GM21737 (cell line): ENCODE results near the gene IPCEF1.
"Not testable (repeated sequence)": the region's sequence is repeated elsewhere in the genome, so short reads cannot be mapped to it uniquely, and the experiment has no call there.

Experiments used
- ATAC-seq: cut with Tn5 transposase; IDR thresholded peaks from one replicate; pipeline ENCODE4 v1.9.1; 2021; ENCODE audit warnings: mild to moderate bottlenecking, moderate library complexity; ENCODE audit not compliant: unreplicated experiment

Gene IPCEF1

DNA sequence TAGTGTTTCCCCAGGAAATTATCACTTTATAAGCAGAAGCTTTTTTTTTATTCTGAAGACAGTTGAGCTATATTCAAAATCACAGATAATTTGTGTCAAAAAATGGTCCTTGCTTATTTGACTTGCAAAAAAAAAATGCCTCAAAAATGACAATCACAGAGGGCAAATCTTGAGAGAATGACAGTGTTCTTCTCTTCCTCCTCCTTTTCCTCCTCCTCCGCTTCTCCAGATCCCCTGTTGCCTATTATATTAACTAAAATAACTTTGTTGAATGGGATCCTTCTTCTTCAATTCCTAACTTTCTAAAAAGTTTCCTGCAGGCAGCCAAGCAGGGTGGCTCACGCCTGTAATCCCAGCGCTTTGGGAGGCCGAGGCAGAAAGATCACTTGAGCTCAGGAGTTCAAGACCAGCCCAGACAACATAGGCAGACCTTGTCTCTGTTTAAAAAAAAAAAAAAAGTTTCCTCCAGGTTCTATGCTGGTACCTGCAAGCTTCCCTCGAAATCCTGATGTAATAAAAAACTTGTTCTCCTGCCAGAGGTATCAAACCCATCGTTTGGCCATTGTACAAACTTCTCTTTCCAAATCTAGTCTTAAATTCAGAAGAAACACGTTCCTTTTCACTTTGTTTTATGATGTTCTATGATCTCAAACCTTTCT is 128.6 kb downstream of the IPCEF1 start:
- ATAC-seq: no peak

DNA sequence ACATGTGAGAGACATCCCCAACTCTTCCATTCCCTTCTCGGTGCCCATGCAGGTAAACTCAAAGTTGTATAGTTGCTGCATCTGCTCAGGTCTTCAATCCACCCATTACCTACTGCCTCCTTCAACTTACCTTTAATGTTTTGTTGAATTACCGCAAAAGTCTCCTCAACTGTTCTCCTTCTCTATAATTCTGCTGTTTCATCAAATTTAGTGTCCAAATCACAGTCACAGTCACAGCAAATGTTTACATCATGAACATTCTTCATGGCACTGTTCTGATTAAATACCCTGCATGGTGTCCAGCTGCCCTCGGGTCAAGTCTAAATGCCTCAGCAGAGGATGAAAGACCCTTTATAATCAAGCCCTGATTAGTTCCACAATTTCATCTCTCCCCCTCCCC is 130.1 kb downstream of the IPCEF1 start:
- no peak for ATAC-seq

DNA sequence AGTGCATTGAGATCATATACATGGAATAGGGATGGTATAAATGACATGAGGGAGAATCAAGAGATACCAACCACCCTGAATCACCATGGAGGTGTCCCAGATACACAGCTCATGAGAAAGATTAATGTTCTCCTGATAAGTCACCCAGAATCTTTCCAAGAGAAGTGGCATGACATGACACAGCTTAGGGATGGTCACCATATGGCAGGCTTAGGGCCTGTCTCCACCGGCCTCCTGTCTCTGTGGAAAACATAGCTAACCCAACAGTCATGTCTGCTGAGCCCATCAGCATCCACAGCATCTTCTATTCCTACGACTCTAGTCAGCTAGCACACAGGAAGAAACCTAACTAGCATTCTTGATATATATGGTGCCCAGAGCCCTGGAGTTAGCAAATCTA is 133.3 kb downstream of the IPCEF1 start:
- ATAC-seq: no peak

- ATAC-seq: no peak
These were observed 133.9 kb downstream of the IPCEF1 start for GRCh38 chr6:154222716-154223115.

- no peak for ATAC-seq
These were observed 137.4 kb downstream of the IPCEF1 start for GRCh38 chr6:154219250-154219649.

GRCh38 chr6:154218787-154219186 is 137.8 kb downstream of the IPCEF1 start:
- ATAC-seq: no peak

- no peak for ATAC-seq
These were observed 138.3 kb downstream of the IPCEF1 start for GRCh38 chr6:154218301-154218700.

DNA sequence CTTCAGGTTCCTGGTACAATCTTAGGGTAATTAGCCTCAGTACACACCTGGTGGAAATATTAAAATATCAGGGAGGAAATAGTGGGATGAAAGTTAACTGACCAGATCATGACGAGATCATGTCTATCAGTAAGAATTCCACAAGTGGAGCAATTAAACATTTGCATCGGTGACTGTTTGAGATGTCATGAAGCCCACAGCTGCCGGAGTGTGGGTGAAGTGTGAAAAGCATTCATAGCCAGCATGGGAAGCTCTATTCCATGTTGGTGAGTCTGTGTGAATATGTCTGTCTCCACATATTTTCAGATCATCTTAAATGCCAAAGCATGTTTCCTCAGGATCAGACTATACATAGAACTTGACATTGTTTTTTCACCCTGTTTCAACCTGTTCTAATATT is 142.8 kb downstream of the IPCEF1 start:
- ATAC-seq: no peak

GRCh38 chr6:154210678-154211077 is 145.9 kb downstream of the IPCEF1 start:
- no peak for ATAC-seq

GRCh38 chr6:154209555-154209954 is 147.0 kb downstream of the IPCEF1 start:
- no peak for ATAC-seq

DNA sequence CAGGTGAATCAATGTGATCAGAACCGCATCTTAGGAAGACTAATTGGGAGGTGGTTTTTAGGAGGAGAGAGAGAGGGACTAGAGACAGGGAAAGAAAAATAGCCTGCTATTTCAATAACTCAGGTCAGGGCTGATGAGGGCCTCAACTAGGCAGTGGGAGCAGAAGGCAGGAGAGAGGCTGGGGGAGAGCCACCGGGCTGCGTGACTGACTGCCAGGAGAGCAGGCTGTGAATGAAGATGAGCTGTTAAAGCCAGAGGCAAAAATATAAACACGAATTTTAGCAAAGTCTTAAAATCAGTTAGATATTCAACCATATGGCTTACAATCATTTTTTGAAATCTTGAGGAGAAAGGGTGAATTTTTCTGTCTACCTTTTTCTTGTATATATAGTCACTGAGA is 149.6 kb downstream of the IPCEF1 start:
- no peak for ATAC-seq

DNA sequence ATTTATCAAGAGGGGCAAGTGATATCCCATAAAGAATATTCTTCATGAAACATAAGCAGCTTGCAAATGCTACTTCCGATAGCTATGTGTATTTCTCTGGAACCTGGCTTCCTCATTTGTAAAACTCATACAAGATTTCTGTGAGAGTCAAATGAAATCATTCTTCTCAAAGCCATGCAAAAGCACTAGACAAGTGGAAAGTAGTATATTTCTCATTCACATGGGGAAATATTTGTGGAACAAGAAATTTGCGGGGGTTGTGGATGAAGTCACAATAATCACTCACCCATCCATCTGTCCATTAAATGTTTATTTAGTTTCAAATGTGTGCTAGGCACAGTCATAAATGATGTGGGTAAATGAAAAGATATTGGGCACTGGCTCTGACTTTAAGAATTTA is 150.5 kb downstream of the IPCEF1 start:
- ATAC-seq: no peak

DNA sequence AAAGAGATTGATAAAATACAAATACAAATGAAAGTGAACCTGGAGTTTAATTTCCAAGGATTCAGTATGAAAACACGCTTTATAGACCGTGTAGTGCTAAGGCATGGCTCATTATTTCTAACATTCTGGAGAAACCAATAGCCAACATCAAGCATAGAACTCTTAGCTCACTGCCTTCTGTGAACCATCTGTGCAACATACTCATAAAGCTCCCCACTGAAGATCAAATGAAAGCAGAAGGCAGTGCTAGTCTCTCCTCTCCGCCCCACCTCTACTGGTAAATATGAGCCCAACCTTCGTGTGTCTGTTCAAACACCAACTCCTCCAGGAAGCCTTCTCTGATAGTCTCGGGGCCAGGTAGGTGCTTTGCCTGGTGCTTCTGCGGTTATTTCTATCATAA is 153.6 kb downstream of the IPCEF1 start:
- no peak for ATAC-seq

DNA sequence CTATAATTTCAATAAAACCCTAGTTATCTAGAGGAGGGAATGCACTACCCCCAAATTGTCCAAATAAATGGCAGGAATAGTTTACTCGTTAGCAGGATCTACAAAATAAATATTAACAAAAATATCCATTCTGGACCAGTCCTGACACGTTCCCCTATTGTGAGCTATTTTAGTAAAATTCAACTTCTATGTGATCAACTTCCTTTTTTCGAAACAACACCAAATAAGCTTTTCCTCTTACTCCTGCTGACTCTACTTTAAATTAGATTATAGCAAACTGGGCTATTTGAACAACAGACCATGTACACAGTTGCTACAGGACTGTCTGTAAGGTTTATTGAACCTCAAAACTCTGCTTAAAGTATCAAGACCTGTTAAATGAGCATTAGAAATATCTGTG is 154.3 kb downstream of the IPCEF1 start:
- no peak for ATAC-seq

- not testable (repeated sequence) for ATAC-seq
These were observed 154.9 kb downstream of the IPCEF1 start for GRCh38 chr6:154201688-154202087.

- ATAC-seq: no peak
These were observed 159.3 kb downstream of the IPCEF1 start for GRCh38 chr6:154197196-154197860.

GRCh38 chr6:154196333-154196885 is 160.2 kb downstream of the IPCEF1 start:
- no peak for ATAC-seq

- ATAC-seq: no peak
These were observed 168.9 kb downstream of the IPCEF1 start for GRCh38 chr6:154187714-154188113.

- no peak for ATAC-seq
These were observed 169.4 kb downstream of the IPCEF1 start for GRCh38 chr6:154187203-154187602.

- no peak for ATAC-seq
These were observed 177.2 kb downstream of the IPCEF1 start for GRCh38 chr6:154179434-154179833.

DNA sequence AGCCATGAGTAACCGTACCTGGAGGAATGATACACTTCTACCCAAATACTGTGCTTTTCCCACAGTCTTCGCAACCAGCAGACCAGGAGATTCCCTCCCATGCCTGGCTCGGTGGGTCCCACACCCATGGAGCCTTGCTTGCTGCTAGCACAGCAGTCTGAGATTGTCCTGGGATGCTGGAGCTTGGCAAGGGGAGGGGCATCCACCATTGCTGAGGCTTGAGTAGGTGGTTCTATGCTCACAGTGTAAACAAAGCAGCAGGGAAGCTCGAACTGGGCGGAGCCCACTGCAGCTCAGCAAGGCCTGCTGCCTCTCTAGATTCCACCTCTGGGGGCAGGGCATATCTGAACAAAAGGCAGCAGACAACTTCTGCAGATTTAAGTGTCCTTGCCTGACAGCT is 184.2 kb downstream of the IPCEF1 start:
- ATAC-seq: not testable (repeated sequence)

DNA sequence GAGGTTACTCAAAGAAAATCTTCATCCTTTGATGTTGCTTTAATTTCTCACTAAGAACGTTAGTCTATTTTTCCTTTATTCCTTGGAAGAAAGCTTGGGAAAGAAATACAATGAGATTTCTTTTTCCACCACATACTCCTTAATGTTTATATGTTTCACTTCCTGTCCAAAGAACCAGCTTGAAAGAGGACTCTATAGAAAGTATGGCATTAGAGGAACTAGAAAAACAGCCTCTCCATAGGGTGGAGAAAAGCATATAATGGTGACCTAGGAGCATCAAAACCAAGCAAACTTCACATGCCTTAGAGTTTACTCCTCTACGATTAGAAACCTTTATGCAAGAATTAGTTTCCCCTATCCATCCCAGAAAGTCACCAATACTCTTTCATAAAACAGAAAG is 186.5 kb downstream of the IPCEF1 start:
- no peak for ATAC-seq
